Astrocyte (in vitro differentiated cells and primary cell): ENCODE results near the gene PRKCB. TPM values are rescaled to one million over a fixed set of nuclear protein-coding genes. Genes with fewer than 3 reads are reported as not detected.

Source experiments
- DNase-seq: peaks from one replicate; pipeline ENCODE4 v3.0.0-alpha.2; 2010; ENCODE audit warnings: low read depth
- FAIRE-seq: peaks from 2 replicates; lab custom pipeline; 2011; peaks lifted over from hg19 to GRCh38; lab: Jason Lieb, UNC
- H2AFZ ChIP-seq: 2 replicates; pipeline ENCODE4 v1.6.0; 2012; ENCODE audit warnings: low read depth, low read length, inconsistent platforms
- H3K27ac ChIP-seq: 2 replicates; pipeline ENCODE4 v1.5.1; 2011; ENCODE audit warnings: low read depth, low read length, inconsistent platforms
- H3K27me3 ChIP-seq: 2 replicates; pipeline ENCODE4 v1.6.0; 2011; ENCODE audit warnings: low read length, inconsistent platforms; ENCODE audit not compliant: insufficient read depth
- H3K36me3 ChIP-seq: 2 replicates; pipeline ENCODE4 v1.5.1; 2011; ENCODE audit warnings: low read length, inconsistent platforms; ENCODE audit not compliant: insufficient read depth
- H3K4me1 ChIP-seq: 2 replicates; pipeline ENCODE4 v1.5.1; 2011; ENCODE audit warnings: low read length, inconsistent platforms; ENCODE audit not compliant: insufficient read depth
- H3K4me2 ChIP-seq: 2 replicates; pipeline ENCODE4 v1.6.0; 2012; ENCODE audit warnings: low read length, inconsistent platforms
- H3K4me3 ChIP-seq: 2 replicates; pipeline ENCODE4 v1.5.1; 2011; ENCODE audit warnings: low read depth, mild to moderate bottlenecking, low read length, inconsistent platforms; ENCODE audit not compliant: insufficient read depth
- H3K79me2 ChIP-seq: 2 replicates; pipeline ENCODE4 v1.6.0; 2012; ENCODE audit warnings: mild to moderate bottlenecking, low read length, inconsistent platforms; ENCODE audit not compliant: insufficient read depth
- H3K9ac ChIP-seq: 2 replicates; pipeline ENCODE4 v1.6.0; 2012; ENCODE audit warnings: mild to moderate bottlenecking, low read length, inconsistent platforms
- H3K9me3 ChIP-seq: 2 replicates; pipeline ENCODE4 v1.5.1; 2012; ENCODE audit warnings: low read depth, mild to moderate bottlenecking, low read length, inconsistent platforms; ENCODE audit not compliant: insufficient read depth
- H4K20me1 ChIP-seq: 2 replicates; pipeline ENCODE4 v1.6.0; 2012; ENCODE audit warnings: low read length, inconsistent platforms; ENCODE audit not compliant: insufficient read depth
- H3K27ac Mint-ChIP-seq: one replicate; pipeline ENCODE4 v1.8.0; 2021; ENCODE audit warnings: mild to moderate bottlenecking, mixed read lengths; ENCODE audit not compliant: unreplicated experiment
- H3K27me3 Mint-ChIP-seq: one replicate; pipeline ENCODE4 v1.8.0; 2021; ENCODE audit warnings: low read depth, mixed read lengths; ENCODE audit not compliant: unreplicated experiment
- H3K36me3 Mint-ChIP-seq: one replicate; pipeline ENCODE4 v1.8.0; 2021; ENCODE audit warnings: low read depth, mixed read lengths; ENCODE audit not compliant: unreplicated experiment
- H3K4me1 Mint-ChIP-seq: one replicate; pipeline ENCODE4 v1.8.0; 2021; ENCODE audit warnings: low read depth, mixed read lengths; ENCODE audit not compliant: unreplicated experiment
- H3K4me3 Mint-ChIP-seq: one replicate; pipeline ENCODE4 v1.8.0; 2021; ENCODE audit warnings: mild to moderate bottlenecking, moderate library complexity, mixed read lengths; ENCODE audit not compliant: unreplicated experiment
- H3K9me3 Mint-ChIP-seq: one replicate; pipeline ENCODE4 v1.8.0; 2021; ENCODE audit warnings: mild to moderate bottlenecking, mixed read lengths; ENCODE audit not compliant: unreplicated experiment
- EZH2 ChIP-seq: IDR thresholded peaks from 2 replicates; pipeline ENCODE4 v1.6.1; 2012; ENCODE audit warnings: mild to moderate bottlenecking, low read length, inconsistent platforms; ENCODE audit not compliant: insufficient read depth
- total RNA-seq: library from RNA; stranded (reverse); gene quantifications from 2 replicates; pipeline ENCODE4 v1.2.1, GENCODE V29; 2021
- TF ChIP-seq, protein P1 (sequence below): IDR thresholded peaks from 2 replicates; pipeline ENCODE4 v1.5.1; 2011; ENCODE audit warnings: low read depth, mild to moderate bottlenecking, inconsistent platforms, low read length, moderate library complexity; ENCODE audit not compliant: insufficient read depth

The PRKCB gene
- total RNA-seq, 1 donor from 2014 or later = 2.5 TPM

DNA sequence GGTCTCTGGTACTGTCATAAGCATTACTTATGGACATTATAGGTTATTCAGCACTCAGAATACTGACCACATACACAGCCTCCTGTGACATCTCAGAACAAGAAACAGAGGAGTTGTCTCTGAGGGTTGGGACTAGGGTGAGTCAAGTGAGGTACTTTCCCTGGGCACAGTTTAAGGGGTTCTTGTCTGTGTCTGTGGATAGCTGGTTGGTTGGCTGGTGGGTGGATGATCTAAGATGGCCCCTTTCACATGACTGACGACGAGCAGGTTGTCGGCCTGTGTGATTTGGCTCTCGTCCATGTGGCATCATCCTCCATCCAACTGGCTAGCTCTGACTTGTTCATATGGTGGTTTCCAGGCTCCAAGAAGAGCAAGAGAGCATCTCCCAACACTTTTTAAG is 163.9 kb downstream of the PRKCB start:
- no peaks in the 10 kb centered on the region for H4K20me1 ChIP-seq
- no peaks in the 10 kb centered on the region for H3K9me3 ChIP-seq
- H3K27me3 Mint-ChIP-seq = peaks cover 13% of the 10 kb centered on the region
- H3K27ac Mint-ChIP-seq = no peak overlapping the region
- no peaks in the 10 kb centered on the region for H3K36me3 ChIP-seq
- H3K4me1 Mint-ChIP-seq = no peaks in the 10 kb centered on the region
- H2AFZ ChIP-seq = no peak overlapping the region
- no peaks in the 10 kb centered on the region for H3K27me3 ChIP-seq
- FAIRE-seq (no peak), DNase-seq (no peak)
- no peaks in the 10 kb centered on the region for H3K79me2 ChIP-seq
- no peak overlapping the region for H3K4me2 ChIP-seq
- no peaks in the 10 kb centered on the region for H3K36me3 Mint-ChIP-seq
- no peaks in the 10 kb centered on the region for H3K4me1 ChIP-seq
- H3K4me3 Mint-ChIP-seq = no peak overlapping the region
- peaks cover 3% of the 10 kb centered on the region for H3K9me3 Mint-ChIP-seq
- TF ChIP-seq, protein P1, sequence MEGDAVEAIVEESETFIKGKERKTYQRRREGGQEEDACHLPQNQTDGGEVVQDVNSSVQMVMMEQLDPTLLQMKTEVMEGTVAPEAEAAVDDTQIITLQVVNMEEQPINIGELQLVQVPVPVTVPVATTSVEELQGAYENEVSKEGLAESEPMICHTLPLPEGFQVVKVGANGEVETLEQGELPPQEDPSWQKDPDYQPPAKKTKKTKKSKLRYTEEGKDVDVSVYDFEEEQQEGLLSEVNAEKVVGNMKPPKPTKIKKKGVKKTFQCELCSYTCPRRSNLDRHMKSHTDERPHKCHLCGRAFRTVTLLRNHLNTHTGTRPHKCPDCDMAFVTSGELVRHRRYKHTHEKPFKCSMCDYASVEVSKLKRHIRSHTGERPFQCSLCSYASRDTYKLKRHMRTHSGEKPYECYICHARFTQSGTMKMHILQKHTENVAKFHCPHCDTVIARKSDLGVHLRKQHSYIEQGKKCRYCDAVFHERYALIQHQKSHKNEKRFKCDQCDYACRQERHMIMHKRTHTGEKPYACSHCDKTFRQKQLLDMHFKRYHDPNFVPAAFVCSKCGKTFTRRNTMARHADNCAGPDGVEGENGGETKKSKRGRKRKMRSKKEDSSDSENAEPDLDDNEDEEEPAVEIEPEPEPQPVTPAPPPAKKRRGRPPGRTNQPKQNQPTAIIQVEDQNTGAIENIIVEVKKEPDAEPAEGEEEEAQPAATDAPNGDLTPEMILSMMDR = no peak
- no peak for TF ChIP-seq EZH2
- no peak overlapping the region for H3K27ac ChIP-seq
- H3K9ac ChIP-seq = no peak overlapping the region
- H3K4me3 ChIP-seq = no peak overlapping the region

DNA sequence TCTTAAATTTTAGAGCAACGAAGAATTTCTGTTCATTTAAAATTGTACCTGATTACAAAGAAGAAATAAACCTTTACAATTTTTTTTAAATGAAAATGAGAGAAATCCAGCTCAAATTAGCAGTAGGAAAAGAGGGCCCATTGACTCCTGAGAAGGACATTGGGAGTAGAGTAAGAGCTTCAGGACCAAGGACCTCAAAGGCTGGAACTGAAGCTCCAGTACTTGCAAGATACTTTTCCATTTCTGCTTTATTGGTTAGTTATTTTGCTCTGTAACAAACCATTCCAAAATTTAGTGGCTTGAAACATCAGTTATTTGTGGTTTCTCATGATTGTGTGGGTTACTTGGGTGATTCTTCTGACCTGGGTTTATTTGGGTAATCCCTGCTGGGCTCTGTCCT is 165.9 kb downstream of the PRKCB start:
- Mint-ChIP-seq H3K27me3 (peaks cover 16% of the 10 kb centered on the region), H3K36me3 (no peaks in the 10 kb centered on the region), H3K4me3 (no peak overlapping the region), H3K4me1 (no peaks in the 10 kb centered on the region), H3K27ac (no peak overlapping the region), H3K9me3 (no peaks in the 10 kb centered on the region)
- Histone ChIP-seq H3K9ac (no peak overlapping the region), H3K27ac (no peak overlapping the region), H4K20me1 (no peaks in the 10 kb centered on the region), H3K4me2 (no peak overlapping the region), H2AFZ (no peak overlapping the region), H3K4me1 (no peaks in the 10 kb centered on the region), H3K4me3 (no peak overlapping the region), H3K27me3 (no peaks in the 10 kb centered on the region), H3K36me3 (no peaks in the 10 kb centered on the region), H3K9me3 (no peaks in the 10 kb centered on the region), H3K79me2 (no peaks in the 10 kb centered on the region)
- DNase-seq = no peak
- no peak for TF ChIP-seq EZH2
- TF ChIP-seq, protein P1 = no peak
- FAIRE-seq = no peak

DNA sequence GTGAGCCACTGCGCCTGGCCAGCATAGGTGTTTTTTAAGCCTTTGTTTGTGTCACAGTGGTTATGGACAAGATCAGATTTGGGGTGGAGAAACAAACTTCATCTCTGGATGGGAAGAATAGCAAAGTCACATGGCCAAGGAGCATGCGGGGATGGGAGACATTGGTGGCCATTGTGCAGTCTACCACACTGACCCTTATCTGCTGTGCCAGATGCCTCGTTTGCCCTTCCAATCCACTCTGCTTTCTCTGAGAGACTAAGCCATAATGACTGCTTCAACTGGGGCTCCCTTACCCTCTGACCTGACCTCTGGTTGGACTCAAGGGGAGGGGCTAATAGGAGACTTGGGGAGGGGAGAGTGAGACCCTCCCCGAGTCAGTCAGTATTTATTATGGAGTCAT is 166.8 kb downstream of the PRKCB start:
- H3K9me3 Mint-ChIP-seq = no peaks in the 10 kb centered on the region
- H2AFZ ChIP-seq = no peak overlapping the region
- no peak overlapping the region for H3K27ac Mint-ChIP-seq
- no peaks in the 10 kb centered on the region for H3K9me3 ChIP-seq
- H3K4me1 Mint-ChIP-seq = no peaks in the 10 kb centered on the region
- no peaks in the 10 kb centered on the region for H3K36me3 Mint-ChIP-seq
- no peaks in the 10 kb centered on the region for H3K27me3 ChIP-seq
- H3K27ac ChIP-seq = no peak overlapping the region
- H4K20me1 ChIP-seq = no peaks in the 10 kb centered on the region
- no peak for DNase-seq
- no peak for TF ChIP-seq EZH2
- TF ChIP-seq, protein P1 = no peak
- H3K4me3 Mint-ChIP-seq = no peak overlapping the region
- no peaks in the 10 kb centered on the region for H3K4me1 ChIP-seq
- H3K4me2 ChIP-seq = no peak overlapping the region
- no peak overlapping the region for H3K9ac ChIP-seq
- no peaks in the 10 kb centered on the region for H3K36me3 ChIP-seq
- no peak overlapping the region for H3K4me3 ChIP-seq
- no peaks in the 10 kb centered on the region for H3K79me2 ChIP-seq
- FAIRE-seq = no peak
- H3K27me3 Mint-ChIP-seq = peaks cover 16% of the 10 kb centered on the region
